ENCODE data around the gene HMGCLL1.

- TF ChIP-seq CTCF (IDR thresholded peaks at IDR 0.05) (no peak), ZFX (IDR thresholded peaks at IDR 0.05; ENCODE audit: borderline replicate concordance) (no peak)
These were observed 83.7 kb downstream of the HMGCLL1 start for GRCh38 chr6:55495277-55495676.

Measured in 22Rv1 (cell line).